Mononuclear cell (primary cell): Measurements from ENCODE around the gene SBF1. TPM values are rescaled to one million over a fixed set of nuclear protein-coding genes. Genes with fewer than 3 reads are reported as not detected.

Experiments used
- H3K27me3 ChIP-seq: 2 replicates; pipeline ENCODE4 v1.6.0; 2011; ENCODE audit warnings: low read length, control low read depth; ENCODE audit not compliant: insufficient read depth
- H3K4me1 ChIP-seq: 2 replicates; pipeline ENCODE4 v1.5.1; 2011; ENCODE audit warnings: mild to moderate bottlenecking, low read length, control low read depth; ENCODE audit not compliant: insufficient read depth
- H3K4me3 ChIP-seq: 2 replicates; pipeline ENCODE4 v1.5.1; 2011; ENCODE audit warnings: mild to moderate bottlenecking, low read length, moderate library complexity
- H3K9me3 ChIP-seq: 2 replicates; pipeline ENCODE4 v1.5.1; 2011; ENCODE audit warnings: low read depth, mild to moderate bottlenecking, control low read depth, low read length
- total RNA-seq: library from RNA; depleted of rRNA; stranded (reverse); fragments of >200 nt; gene quantifications from one replicate; pipeline ENCODE4 v1.2.3, GENCODE V29; 2012

SBF1 gene
- total RNA-seq, 1 donor, result 63.4 TPM

GRCh38 chr22:50497093-50497492 is 22.3 kb upstream of the SBF1 start:
- H3K4me3 ChIP-seq, result no peak overlapping the region
- no peaks in the 10 kb centered on the region for H3K9me3 ChIP-seq
- peaks cover 4% of the 10 kb centered on the region for H3K4me1 ChIP-seq
- no peaks in the 10 kb centered on the region for H3K27me3 ChIP-seq

DNA sequence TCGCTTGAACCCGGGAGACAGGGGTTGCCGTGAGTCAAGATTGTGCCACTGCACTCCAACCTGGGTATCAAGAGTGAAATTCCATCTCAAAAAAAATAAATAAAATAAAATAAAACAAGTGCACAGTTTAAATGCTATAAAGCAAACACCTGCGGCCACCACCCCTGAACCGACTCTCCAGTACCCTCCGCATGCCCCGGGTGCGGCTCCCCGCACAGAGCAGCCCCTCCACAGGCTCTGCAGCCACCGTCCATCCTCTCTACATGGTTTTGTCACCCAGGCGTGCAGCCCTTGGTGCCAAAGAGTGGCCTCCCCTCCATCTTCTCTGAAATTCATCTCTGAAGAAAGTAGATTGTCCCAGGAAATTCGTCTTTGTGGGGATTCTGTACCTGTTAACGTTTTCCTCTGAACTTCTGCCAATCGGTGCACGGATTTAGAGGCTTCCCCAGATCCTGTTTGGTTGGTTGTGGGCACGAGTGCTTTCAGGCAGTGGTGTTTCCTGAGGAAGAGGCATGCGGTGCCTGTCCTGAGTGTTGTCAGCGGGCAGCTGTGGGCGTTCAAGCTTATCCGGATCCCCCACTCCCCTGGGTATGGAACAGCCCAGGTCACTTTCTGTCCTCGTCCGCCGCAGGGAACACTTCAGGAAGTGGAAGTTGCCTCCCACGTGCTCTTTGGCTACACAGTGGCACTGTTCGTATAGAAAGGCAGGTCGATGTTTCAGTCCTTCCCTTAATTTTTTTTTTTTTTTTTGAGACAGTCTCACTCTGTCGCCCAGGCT is 15.9 kb upstream of the SBF1 start:
- Histone ChIP-seq H3K4me3 (no peak overlapping the region), H3K27me3 (no peaks in the 10 kb centered on the region)

DNA sequence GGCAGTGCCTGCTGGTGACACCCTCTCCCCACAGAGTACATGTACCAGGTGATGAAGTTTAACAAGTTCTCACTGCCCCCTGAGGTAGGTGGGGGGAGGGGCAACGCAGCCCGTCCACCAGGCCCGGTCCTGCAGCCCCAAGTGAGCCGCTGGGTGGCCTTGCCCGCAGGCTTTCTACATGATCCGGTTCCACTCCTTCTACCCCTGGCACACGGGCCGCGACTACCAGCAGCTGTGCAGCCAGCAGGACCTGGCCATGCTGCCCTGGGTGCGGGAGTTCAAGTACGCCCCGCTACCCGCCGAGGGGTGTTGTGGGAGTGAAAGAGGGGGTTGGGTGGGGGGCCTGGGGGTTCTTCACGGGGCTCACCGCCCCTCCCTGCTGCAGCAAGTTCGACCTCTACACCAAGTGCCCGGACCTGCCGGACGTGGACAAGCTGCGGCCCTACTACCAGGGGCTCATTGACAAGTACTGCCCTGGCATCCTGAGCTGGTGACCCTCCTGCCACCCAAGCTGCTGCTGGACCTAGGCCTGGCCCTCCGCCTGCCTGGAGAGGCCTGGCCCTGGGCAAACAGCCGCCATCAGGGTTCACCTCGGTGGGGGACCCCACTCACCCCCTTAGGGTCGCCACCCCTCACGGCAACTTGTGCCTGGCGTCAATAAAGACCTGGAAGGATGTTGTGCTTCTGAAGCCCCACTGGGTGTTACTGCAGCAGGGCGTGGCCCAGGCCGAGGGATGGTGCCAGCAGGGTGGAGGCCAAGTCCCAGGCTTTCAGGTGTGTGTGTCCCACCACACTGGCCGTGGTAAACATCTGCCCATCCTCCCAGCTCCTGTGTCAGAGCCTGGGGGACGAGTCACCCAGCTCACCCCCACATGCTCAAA is 14.8 kb upstream of the SBF1 start:
- Histone ChIP-seq H3K9me3 (no peaks in the 10 kb centered on the region), H3K4me3 (no peak overlapping the region), H3K4me1 (peaks cover 7% of the 10 kb centered on the region), H3K27me3 (no peaks in the 10 kb centered on the region)

More for the DNA sequence above, 15.9 kb upstream of the SBF1 start:
- Histone ChIP-seq H3K9me3 (no peaks in the 10 kb centered on the region), H3K4me1 (peaks cover 7% of the 10 kb centered on the region)

GRCh38 chr22:50488886-50489285 is 14.1 kb upstream of the SBF1 start:
- peaks cover 7% of the 10 kb centered on the region for H3K4me1 ChIP-seq
- H3K4me3 ChIP-seq, result no peak overlapping the region
- no peaks in the 10 kb centered on the region for H3K27me3 ChIP-seq
- H3K9me3 ChIP-seq, result no peaks in the 10 kb centered on the region

- H3K4me1 ChIP-seq, result peaks cover 7% of the 10 kb centered on the region
- no peaks in the 10 kb centered on the region for H3K9me3 ChIP-seq
- H3K27me3 ChIP-seq, result no peaks in the 10 kb centered on the region
- H3K4me3 ChIP-seq, result no peak overlapping the region
Measured at GRCh38 chr22:50488006-50488677, 13.3 kb upstream of the SBF1 start.

GRCh38 chr22:50487290-50488005 is 12.6 kb upstream of the SBF1 start:
- peaks cover 7% of the 10 kb centered on the region for H3K4me1 ChIP-seq
- no peaks in the 10 kb centered on the region for H3K27me3 ChIP-seq
- H3K9me3 ChIP-seq, result no peaks in the 10 kb centered on the region
- H3K4me3 ChIP-seq, result no peak overlapping the region

GRCh38 chr22:50486561-50487289 is 11.9 kb upstream of the SBF1 start, which contains the start of gene MIOX:
MIOX (plus strand) TSS chr22:50486859; CDS start chr22:50486898, 39 bp downstream.
- Histone ChIP-seq H3K9me3 (no peaks in the 10 kb centered on the region), H3K4me1 (peaks cover 15% of the 10 kb centered on the region), H3K4me3 (no peak within 1 kb of the TSS), H3K27me3 (peaks cover 3% of the 10 kb centered on the region)

DNA sequence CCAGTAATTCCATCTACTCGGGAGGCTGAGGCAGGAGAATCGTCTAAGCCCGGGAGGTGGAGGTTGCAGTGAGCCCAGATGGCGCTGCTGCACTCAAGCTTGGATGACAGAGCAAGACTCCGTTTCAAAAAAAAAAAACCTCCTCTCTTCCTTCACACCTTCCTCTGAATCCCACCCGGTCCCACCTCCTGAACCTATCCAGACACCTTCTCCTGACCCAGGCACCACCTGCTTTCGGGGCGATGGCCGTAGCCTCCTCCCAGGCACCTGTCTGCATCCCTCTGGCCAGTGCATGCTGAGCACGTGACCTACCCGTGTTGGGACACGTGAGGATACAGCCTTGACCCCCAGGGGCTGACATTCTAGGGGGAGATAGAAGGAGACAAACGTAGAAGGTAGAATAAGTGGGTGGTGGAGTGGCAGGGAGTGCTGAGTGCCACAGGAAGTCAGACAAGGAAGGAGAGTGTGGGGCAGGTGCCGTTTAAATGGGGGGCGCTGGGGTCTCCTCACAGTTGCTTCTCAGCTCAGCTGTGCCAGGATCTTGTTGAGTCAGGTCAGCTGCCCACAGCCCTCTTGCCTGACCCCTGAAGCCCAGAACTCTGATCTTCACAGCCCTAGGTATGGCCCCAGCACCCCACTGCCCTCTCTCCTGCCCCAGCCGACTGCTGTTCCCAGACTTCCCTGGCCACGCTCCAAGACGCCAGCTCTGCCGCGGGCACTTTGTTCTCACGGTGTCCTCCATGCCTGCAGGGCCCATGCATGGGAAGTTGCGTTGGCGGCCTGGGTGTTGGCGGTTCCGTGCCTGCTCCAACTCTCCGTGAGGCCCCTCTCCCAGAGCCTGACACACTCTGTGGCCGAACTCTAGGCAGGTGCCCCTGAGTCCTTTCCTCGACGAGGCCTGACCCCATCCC is 10.6 kb upstream of the SBF1 start:
- no peaks in the 10 kb centered on the region for H3K9me3 ChIP-seq
- H3K27me3 ChIP-seq, result peaks cover 3% of the 10 kb centered on the region
- H3K4me1 ChIP-seq, result peaks cover 12% of the 10 kb centered on the region
- no peak overlapping the region for H3K4me3 ChIP-seq

- peaks cover 11% of the 10 kb centered on the region for H3K27me3 ChIP-seq
- peaks cover 12% of the 10 kb centered on the region for H3K4me1 ChIP-seq
- no peaks in the 10 kb centered on the region for H3K9me3 ChIP-seq
- H3K4me3 ChIP-seq, result no peak overlapping the region
Measured at GRCh38 chr22:50483977-50484853, 9.4 kb upstream of the SBF1 start.

- peaks cover 11% of the 10 kb centered on the region for H3K27me3 ChIP-seq
Measured at GRCh38 chr22:50483556-50483955, 8.7 kb upstream of the SBF1 start.

DNA sequence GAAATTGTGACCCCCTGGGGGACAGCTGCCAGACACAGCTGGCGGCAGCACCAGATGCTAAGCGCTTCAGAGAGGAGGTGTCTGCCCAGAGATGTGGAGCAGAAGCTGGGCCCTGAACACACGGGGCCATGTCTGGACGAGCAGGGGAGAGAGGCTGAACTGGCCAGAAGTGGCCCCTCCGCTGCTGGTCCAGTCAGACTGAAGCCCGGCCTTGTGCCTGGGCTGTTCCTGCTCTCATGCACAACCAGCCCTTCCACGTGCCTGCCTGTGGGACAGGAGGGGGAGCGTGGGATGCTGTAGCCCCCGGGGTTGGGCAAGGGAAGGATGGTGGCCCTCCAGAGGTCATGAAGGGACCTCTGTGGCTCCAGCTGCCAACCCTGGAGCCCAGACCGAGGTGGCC is 8.3 kb upstream of the SBF1 start:
- peaks cover 11% of the 10 kb centered on the region for H3K27me3 ChIP-seq
- peaks cover 12% of the 10 kb centered on the region for H3K4me1 ChIP-seq
- H3K4me3 ChIP-seq, result no peak overlapping the region
- no peaks in the 10 kb centered on the region for H3K9me3 ChIP-seq

More at GRCh38 chr22:50483556-50483955, 8.7 kb upstream of the SBF1 start:
- no peak overlapping the region for H3K4me3 ChIP-seq
- H3K4me1 ChIP-seq, result peaks cover 12% of the 10 kb centered on the region
- H3K9me3 ChIP-seq, result no peaks in the 10 kb centered on the region
